GM23248 (cell line): ENCODE measurements around the gene ZER1.

ENCODE experiments used
- EZH2 ChIP-seq: fragments of 200-600 bp; sonication (generic); IDR thresholded peaks from 2 replicates; pipeline ENCODE4 v1.6.1; 2018; ENCODE audit warnings: antibody characterized with exemption, mild to moderate bottlenecking; ENCODE audit not compliant: insufficient read depth, poor library complexity, severe bottlenecking
- EZH2phosphoT487 ChIP-seq: fragments of 200-600 bp; sonication (generic); IDR thresholded peaks from 2 replicates; pipeline ENCODE4 v1.6.1; 2018; ENCODE audit warnings: antibody characterized with exemption, moderate library complexity, mild to moderate bottlenecking, low read depth; ENCODE audit not compliant: insufficient read depth

DNA sequence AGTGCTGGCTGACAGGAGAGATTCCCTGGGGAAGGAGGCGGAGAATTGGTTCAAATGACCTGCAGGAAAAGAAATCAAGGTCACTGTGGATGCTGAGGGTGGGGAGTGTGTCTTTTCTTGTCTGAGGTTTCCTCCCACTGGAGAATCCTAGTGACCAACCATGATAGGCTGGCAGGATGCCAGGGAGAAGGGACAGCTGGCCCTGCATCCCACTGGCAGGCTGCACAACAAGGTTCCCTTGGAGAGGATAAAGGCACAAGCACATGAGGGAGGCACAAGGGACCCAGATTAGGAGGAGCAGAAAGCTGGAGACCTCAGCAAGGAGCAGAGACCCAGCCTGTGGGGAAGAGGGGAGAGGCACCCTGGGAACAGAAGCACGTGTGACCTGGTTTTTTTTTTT lies 36.4 kb downstream of the ZER1 start:
- TF ChIP-seq EZH2phosphoT487: no peak
- no peak for TF ChIP-seq EZH2
